Natural killer cell treated with Interleukin-12 subunit alpha and Interleukin-12 subunit beta and Interleukin-15 and Interleukin-18, amount 100 ng/mL, for 72 hours (primary cell): ENCODE results near the gene SH3RF1. TPM values are rescaled to one million over a fixed set of nuclear protein-coding genes. Genes with fewer than 3 reads are reported as not detected.

Experiments used
- ATAC-seq, 2 donors: fragments of 150-1000 bp; cut with Tn5 transposase in 1 of 2; sonication (Bioruptor Pico), chemical (Tn5 transposase) in 1 of 2; 2 replicates each; pipeline ENCODE4 v1.10.0; 2021
- DNase-seq: peaks from one replicate; pipeline ENCODE4 v3.0.0; 2022; ENCODE audit warnings: low spot score
- H3K27ac Mint-ChIP-seq, 2 donors: 1 replicate in 1 of 2; 2 replicates in 1 of 2; pipeline ENCODE4 v1.8.0; 2022; ENCODE audit warnings: mixed read lengths in 2 of 2, mild to moderate bottlenecking in 1 of 2, moderate library complexity in 1 of 2
- H3K27me3 Mint-ChIP-seq, 2 donors: 1 replicate in 1 of 2; 2 replicates in 1 of 2; pipeline ENCODE4 v1.8.0; 2022; ENCODE audit warnings: mixed read lengths in 2 of 2
- H3K36me3 Mint-ChIP-seq: one replicate; pipeline ENCODE4 v1.8.0; 2022; ENCODE audit warnings: mixed read lengths
- H3K4me1 Mint-ChIP-seq, 2 donors: 1 replicate in 1 of 2; 2 replicates in 1 of 2; pipeline ENCODE4 v1.8.0; 2022; ENCODE audit warnings: low read depth in 2 of 2, mixed read lengths in 2 of 2, mild to moderate bottlenecking in 1 of 2
- H3K4me3 Mint-ChIP-seq: one replicate; pipeline ENCODE4 v1.8.0; 2022; ENCODE audit warnings: mixed read lengths
- H3K9me3 Mint-ChIP-seq: 2 replicates; pipeline ENCODE4 v1.8.0; 2022; ENCODE audit warnings: mixed read lengths
- total RNA-seq, 2 donors: library from RNA; stranded (reverse); gene quantifications; one replicate each; pipeline ENCODE4 v1.2.3, GENCODE V29; 2022

The SH3RF1 gene
- total RNA-seq, 2 donors from 2014 or later: 0.64 to 1.3 TPM

GRCh38 chr4:169252339-169253112, 18.2 kb downstream of the SH3RF1 start:
- H3K4me3 Mint-ChIP-seq: no peak overlapping the region

GRCh38 chr4:169251291-169252235, 19.2 kb downstream of the SH3RF1 start:
- DNase-seq (no peak), ATAC-seq (no peak)
- H3K4me1 Mint-ChIP-seq: no peaks in the 10 kb centered on the region
- peaks cover 17 to 19% of the 10 kb centered on the region in 2 donors for H3K27me3 Mint-ChIP-seq
- H3K27ac Mint-ChIP-seq: no peak overlapping the region
- H3K4me3 Mint-ChIP-seq: no peak overlapping the region
- no peaks in the 10 kb centered on the region for H3K9me3 Mint-ChIP-seq
- no peaks in the 10 kb centered on the region for H3K36me3 Mint-ChIP-seq

More at GRCh38 chr4:169252339-169253112, 18.2 kb downstream of the SH3RF1 start:
- Mint-ChIP-seq H3K27me3 (peaks cover 9 to 10% of the 10 kb centered on the region in 2 donors), H3K9me3 (no peaks in the 10 kb centered on the region), H3K36me3 (no peaks in the 10 kb centered on the region), H3K27ac (no peak overlapping the region), H3K4me1 (no peaks in the 10 kb centered on the region)
- ATAC-seq (no peak), DNase-seq (no peak)

GRCh38 chr4:169250796-169251195, 20.0 kb downstream of the SH3RF1 start:
- Mint-ChIP-seq H3K4me3 (no peak overlapping the region), H3K36me3 (no peaks in the 10 kb centered on the region)

GRCh38 chr4:169249999-169250398, 20.8 kb downstream of the SH3RF1 start:
- DNase-seq (no peak), ATAC-seq (no peak)
- Mint-ChIP-seq H3K9me3 (no peaks in the 10 kb centered on the region), H3K4me3 (no peak overlapping the region), H3K36me3 (no peaks in the 10 kb centered on the region), H3K4me1 (no peaks in the 10 kb centered on the region), H3K27ac (no peak overlapping the region), H3K27me3 (peaks cover 17 to 21% of the 10 kb centered on the region in 2 donors)

More at GRCh38 chr4:169250796-169251195, 20.0 kb downstream of the SH3RF1 start:
- no peaks in the 10 kb centered on the region for H3K9me3 Mint-ChIP-seq
- peaks cover 17 to 21% of the 10 kb centered on the region in 2 donors for H3K27me3 Mint-ChIP-seq
- no peaks in the 10 kb centered on the region for H3K4me1 Mint-ChIP-seq
- ATAC-seq (no peak), DNase-seq (no peak)
- no peak overlapping the region for H3K27ac Mint-ChIP-seq

GRCh38 chr4:169249214-169249973, 21.4 kb downstream of the SH3RF1 start:
- Mint-ChIP-seq H3K27me3 (peaks cover 14 to 23% of the 10 kb centered on the region in 2 donors), H3K9me3 (no peaks in the 10 kb centered on the region), H3K36me3 (no peaks in the 10 kb centered on the region), H3K4me3 (no peak overlapping the region), H3K27ac (no peak overlapping the region), H3K4me1 (no peaks in the 10 kb centered on the region)
- ATAC-seq (no peak), DNase-seq (no peak)

GRCh38 chr4:169248645-169249044, 22.1 kb downstream of the SH3RF1 start:
- ATAC-seq: no peak
- Mint-ChIP-seq H3K9me3 (no peaks in the 10 kb centered on the region), H3K4me3 (no peak overlapping the region), H3K36me3 (no peaks in the 10 kb centered on the region), H3K27me3 (peaks cover 13 to 31% of the 10 kb centered on the region in 2 donors), H3K27ac (no peak overlapping the region), H3K4me1 (no peaks in the 10 kb centered on the region)
- DNase-seq: no peak

GRCh38 chr4:169246957-169247396, 23.8 kb downstream of the SH3RF1 start:
- no peaks in the 10 kb centered on the region for H3K36me3 Mint-ChIP-seq
- DNase-seq: no peak
- no peaks in the 10 kb centered on the region for H3K4me1 Mint-ChIP-seq
- ATAC-seq: no peak
- H3K27ac Mint-ChIP-seq: no peak overlapping the region
- no peaks in the 10 kb centered on the region for H3K9me3 Mint-ChIP-seq
- H3K27me3 Mint-ChIP-seq: peaks cover 11 to 33% of the 10 kb centered on the region in 2 donors
- H3K4me3 Mint-ChIP-seq: no peak overlapping the region

- Mint-ChIP-seq H3K9me3 (no peaks in the 10 kb centered on the region), H3K27ac (no peak overlapping the region), H3K4me3 (no peak overlapping the region), H3K36me3 (no peaks in the 10 kb centered on the region), H3K27me3 (peaks cover 11 to 33% of the 10 kb centered on the region in 2 donors), H3K4me1 (no peaks in the 10 kb centered on the region)
- ATAC-seq: no peak
- no peak for DNase-seq
Measured at GRCh38 chr4:169246279-169246678, 24.5 kb downstream of the SH3RF1 start.

GRCh38 chr4:169245061-169245460, 25.7 kb downstream of the SH3RF1 start:
- DNase-seq (no peak), ATAC-seq (no peak)
- peaks cover 11 to 26% of the 10 kb centered on the region in 2 donors for H3K27me3 Mint-ChIP-seq
- no peak overlapping the region for H3K27ac Mint-ChIP-seq
- H3K9me3 Mint-ChIP-seq: no peaks in the 10 kb centered on the region
- no peak overlapping the region for H3K4me3 Mint-ChIP-seq
- H3K4me1 Mint-ChIP-seq: no peaks in the 10 kb centered on the region
- H3K36me3 Mint-ChIP-seq: no peaks in the 10 kb centered on the region

GRCh38 chr4:169243825-169244609, 26.7 kb downstream of the SH3RF1 start:
- no peak for DNase-seq
- H3K4me1 Mint-ChIP-seq: no peaks in the 10 kb centered on the region
- no peaks in the 10 kb centered on the region for H3K36me3 Mint-ChIP-seq
- no peak for ATAC-seq
- peaks cover 11 to 25% of the 10 kb centered on the region in 2 donors for H3K27me3 Mint-ChIP-seq
- no peaks in the 10 kb centered on the region for H3K9me3 Mint-ChIP-seq
- no peak overlapping the region for H3K4me3 Mint-ChIP-seq
- H3K27ac Mint-ChIP-seq: no peak overlapping the region

GRCh38 chr4:169241464-169241863, 29.3 kb downstream of the SH3RF1 start:
- Mint-ChIP-seq H3K9me3 (no peaks in the 10 kb centered on the region), H3K4me3 (no peak overlapping the region), H3K27me3 (peaks cover 5 to 19% of the 10 kb centered on the region in 2 donors), H3K36me3 (no peaks in the 10 kb centered on the region), H3K4me1 (no peaks in the 10 kb centered on the region), H3K27ac (no peak overlapping the region)
- DNase-seq (no peak), ATAC-seq (no peak)

GRCh38 chr4:169239221-169239905, 31.4 kb downstream of the SH3RF1 start:
- Mint-ChIP-seq H3K4me1 (no peaks in the 10 kb centered on the region), H3K9me3 (no peaks in the 10 kb centered on the region), H3K27ac (no peak overlapping the region), H3K27me3 (peaks cover 7 to 16% of the 10 kb centered on the region in 2 donors), H3K36me3 (no peaks in the 10 kb centered on the region), H3K4me3 (no peak overlapping the region)
- DNase-seq (no peak), ATAC-seq (no peak)
